OCI-LY1 (cell line): Measurements from ENCODE around the gene IQSEC1.

Source experiments
- H2AFZ ChIP-seq: fragments of 200-600 bp; sonication (generic), shearing (Covaris generic); 2 replicates; pipeline ENCODE4 v1.6.0; 2014; ENCODE audit warnings: antibody characterized with exemption, mild to moderate bottlenecking, low read length
- H3F3A ChIP-seq: fragments of 200-600 bp; sonication (generic), shearing (Covaris generic); 2 replicates; pipeline ENCODE4 v1.6.0; 2014; ENCODE audit warnings: mild to moderate bottlenecking, antibody characterized with exemption, low read length, moderate library complexity; ENCODE audit not compliant: insufficient read depth
- H3K27ac ChIP-seq: fragments of 200-600 bp; sonication (generic); 2 replicates; pipeline ENCODE4 v1.5.1; 2014; ENCODE audit warnings: low read length, mixed run types, mild to moderate bottlenecking, low read depth; ENCODE audit not compliant: poor library complexity, severe bottlenecking
- H3K27me3 ChIP-seq: fragments of 200-600 bp; sonication (generic); 2 replicates; pipeline ENCODE4 v1.6.0; 2014; ENCODE audit warnings: antibody characterized with exemption, mild to moderate bottlenecking, low read length, moderate library complexity; ENCODE audit not compliant: insufficient read depth
- H3K36me3 ChIP-seq: fragments of 200-600 bp; sonication (generic); 2 replicates; pipeline ENCODE4 v1.6.1; 2014; ENCODE audit warnings: mild to moderate bottlenecking, antibody characterized with exemption, low read length, moderate library complexity, mixed read lengths; ENCODE audit not compliant: insufficient read depth
- H3K4me1 ChIP-seq: fragments of 200-600 bp; sonication (generic); 2 replicates; pipeline ENCODE4 v1.5.1; 2014; ENCODE audit warnings: mild to moderate bottlenecking, low read length, moderate library complexity; ENCODE audit not compliant: insufficient read depth, severe bottlenecking
- H3K4me2 ChIP-seq: fragments of 200-600 bp; sonication (generic), shearing (Covaris generic); 2 replicates; pipeline ENCODE4 v1.6.1; 2014; ENCODE audit warnings: low read length
- H3K4me3 ChIP-seq: fragments of 200-600 bp; sonication (generic); 2 replicates; pipeline ENCODE4 v1.5.1; 2014; ENCODE audit warnings: low read length, low read depth, mild to moderate bottlenecking, mixed read lengths; ENCODE audit not compliant: poor library complexity, severe bottlenecking
- H3K79me2 ChIP-seq: fragments of 200-600 bp; shearing (Covaris generic); 2 replicates; pipeline ENCODE4 v1.6.1; 2016; ENCODE audit warnings: mixed run types, low read length, mixed read lengths; ENCODE audit not compliant: insufficient read depth
- H3K9ac ChIP-seq: fragments of 200-600 bp; sonication (generic), shearing (Covaris generic); 2 replicates; pipeline ENCODE4 v1.6.1; 2014; ENCODE audit warnings: mild to moderate bottlenecking, low read length, mixed read lengths
- H3K9me2 ChIP-seq: fragments of 200-600 bp; sonication (generic), shearing (Covaris generic); 2 replicates; pipeline ENCODE4 v1.6.1; 2014; ENCODE audit warnings: low read depth, mild to moderate bottlenecking, low read length, mixed read lengths
- H3K9me3 ChIP-seq: fragments of 200-600 bp; shearing (Covaris generic); 2 replicates; pipeline ENCODE4 v1.6.1; 2014; ENCODE audit warnings: low read length, mixed read lengths
- H4K20me1 ChIP-seq: fragments of 200-600 bp; sonication (generic), shearing (Covaris generic); 2 replicates; pipeline ENCODE4 v1.6.0; 2016; ENCODE audit warnings: mild to moderate bottlenecking, low read length; ENCODE audit not compliant: insufficient read depth
- CTCF ChIP-seq: fragments of 200-600 bp; sonication (generic), shearing (Covaris generic); IDR thresholded peaks from 2 replicates; pipeline ENCODE4 v1.5.1; 2017; ENCODE audit warnings: mild to moderate bottlenecking, antibody characterized with exemption, low read length, moderate library complexity, mixed read lengths
- EZH2 ChIP-seq: fragments of 200-600 bp; sonication (generic), shearing (Covaris generic); IDR thresholded peaks from 2 replicates; pipeline ENCODE4 v1.8.0; 2017; ENCODE audit warnings: borderline replicate concordance, mixed run types, mild to moderate bottlenecking, antibody characterized with exemption, low read length, moderate library complexity, mixed read lengths

Gene IQSEC1

GRCh38 chr3:13077431-13078162 lies 4.4 kb upstream of the IQSEC1 start:
- peaks cover 19% of the 10 kb centered on the region for H3K27me3 ChIP-seq
- H3F3A ChIP-seq = no peaks in the 10 kb centered on the region
- TF ChIP-seq EZH2 = no peak
- TF ChIP-seq CTCF = no peak
- no peak overlapping the region for H3K27ac ChIP-seq
- no peaks in the 10 kb centered on the region for H4K20me1 ChIP-seq
- H3K9me3 ChIP-seq = no peaks in the 10 kb centered on the region
- peaks cover 6% of the 10 kb centered on the region for H3K4me1 ChIP-seq
- no peak overlapping the region for H2AFZ ChIP-seq
- no peaks in the 10 kb centered on the region for H3K9me2 ChIP-seq
- no peak overlapping the region for H3K4me3 ChIP-seq
- no peak overlapping the region for H3K9ac ChIP-seq
- H3K36me3 ChIP-seq = no peaks in the 10 kb centered on the region
- no peak overlapping the region for H3K4me2 ChIP-seq
- no peaks in the 10 kb centered on the region for H3K79me2 ChIP-seq

GRCh38 chr3:13075986-13076654 lies 2.9 kb upstream of the IQSEC1 start:
- no peak overlapping the region for H3K27ac ChIP-seq
- peaks cover 17% of the 10 kb centered on the region for H3K4me1 ChIP-seq
- no peaks in the 10 kb centered on the region for H4K20me1 ChIP-seq
- H3K9ac ChIP-seq = no peak overlapping the region
- H3K4me2 ChIP-seq = no peak overlapping the region
- H3K9me3 ChIP-seq = no peaks in the 10 kb centered on the region
- no peaks in the 10 kb centered on the region for H3K79me2 ChIP-seq
- TF ChIP-seq CTCF (no peak), EZH2 (no peak)
- no peaks in the 10 kb centered on the region for H3F3A ChIP-seq
- no peak overlapping the region for H2AFZ ChIP-seq
- H3K9me2 ChIP-seq = no peaks in the 10 kb centered on the region
- peaks cover 19% of the 10 kb centered on the region for H3K27me3 ChIP-seq
- H3K36me3 ChIP-seq = no peaks in the 10 kb centered on the region
- H3K4me3 ChIP-seq = no peak overlapping the region

GRCh38 chr3:13075318-13075717 lies 2.1 kb upstream of the IQSEC1 start:
- Histone ChIP-seq H3K27me3 (peaks cover 19% of the 10 kb centered on the region), H3K4me1 (peaks cover 17% of the 10 kb centered on the region), H3K79me2 (no peaks in the 10 kb centered on the region), H3K4me3 (no peak overlapping the region), H3K9ac (no peak overlapping the region), H2AFZ (no peak overlapping the region), H3K9me3 (no peaks in the 10 kb centered on the region), H3K36me3 (no peaks in the 10 kb centered on the region), H3K27ac (no peak overlapping the region), H3K4me2 (no peak overlapping the region), H4K20me1 (no peaks in the 10 kb centered on the region), H3K9me2 (no peaks in the 10 kb centered on the region), H3F3A (no peaks in the 10 kb centered on the region)
- no peak for TF ChIP-seq EZH2
- TF ChIP-seq CTCF = no peak
